ENCODE data around the gene ARL5C. TPM values are rescaled to one million over a fixed set of nuclear protein-coding genes. Genes with fewer than 3 reads are reported as not detected.

Gene ARL5C
- total and polyA plus RNA-seq, 2 experiments from 2014 or later, result not detected

GRCh38 chr17:39187152-39187830 lies 21.3 kb upstream of the ARL5C start:
- no peak overlapping the region for H3K27ac ChIP-seq
- TF ChIP-seq CTCF (IDR thresholded peaks at IDR 0.05; ENCODE audit: poor library complexity) (no peak), EZH2phosphoT487 (IDR thresholded peaks at IDR 0.05; ENCODE audit: low read depth, severe bottlenecking, unreplicated experiment) (no peak), EZH2 (IDR thresholded peaks at IDR 0.05; ENCODE audit: borderline replicate concordance) (no peak)
- H3K4me3 ChIP-seq, result no peak overlapping the region
- no peaks in the 10 kb centered on the region for H3K79me2 ChIP-seq
- no peaks in the 10 kb centered on the region for H3K9me2 ChIP-seq (replicated peaks; ENCODE audit: insufficient read depth)
- no peaks in the 10 kb centered on the region for H3K27me3 ChIP-seq
- DNase-seq (ENCODE audit: low spot score), result no peak
- H3K4me2 ChIP-seq, result no peak overlapping the region
- no peak overlapping the region for H2AFZ ChIP-seq
- H3K36me3 ChIP-seq (replicated peaks; ENCODE audit: insufficient read depth, low read depth), result no peaks in the 10 kb centered on the region
- WGBS (ENCODE audit: low lambda C conversion rate, missing lambda C conversion rate), result 94% methylated on average over 9 of the region's 9 CpGs
- no peaks in the 10 kb centered on the region for H4K20me1 ChIP-seq (ENCODE audit: insufficient read depth, poor library complexity, severe bottlenecking)
- no peaks in the 10 kb centered on the region for H3K4me1 ChIP-seq (ENCODE audit: insufficient read depth)
- H3K9me3 ChIP-seq (ENCODE audit: low read depth), result no peaks in the 10 kb centered on the region

- WGBS (ENCODE audit: low lambda C conversion rate, missing lambda C conversion rate), result 88% methylated on average over 14 of the region's 15 CpGs
- Histone ChIP-seq H2AFZ (no peak overlapping the region), H3K4me3 (no peak overlapping the region), H3K9me2 (replicated peaks; ENCODE audit: insufficient read depth) (no peaks in the 10 kb centered on the region), H3K4me2 (no peak overlapping the region), H4K20me1 (ENCODE audit: insufficient read depth, poor library complexity, severe bottlenecking) (no peaks in the 10 kb centered on the region), H3K79me2 (no peaks in the 10 kb centered on the region), H3K4me1 (ENCODE audit: insufficient read depth) (no peaks in the 10 kb centered on the region), H3K27me3 (no peaks in the 10 kb centered on the region), H3K9me3 (ENCODE audit: low read depth) (no peaks in the 10 kb centered on the region), H3K27ac (no peak overlapping the region), H3K36me3 (replicated peaks; ENCODE audit: insufficient read depth, low read depth) (no peaks in the 10 kb centered on the region)
- TF ChIP-seq EZH2phosphoT487 (IDR thresholded peaks at IDR 0.05; ENCODE audit: low read depth, severe bottlenecking, unreplicated experiment), result no peak
- no peak for TF ChIP-seq CTCF (IDR thresholded peaks at IDR 0.05; ENCODE audit: poor library complexity)
- no peak for TF ChIP-seq EZH2 (IDR thresholded peaks at IDR 0.05; ENCODE audit: borderline replicate concordance)
- DNase-seq (ENCODE audit: low spot score), result no peak
Measured at GRCh38 chr17:39186481-39187002, 20.6 kb upstream of the ARL5C start.

GRCh38 chr17:39183720-39184119 lies 17.8 kb upstream of the ARL5C start:
- Histone ChIP-seq H2AFZ (no peak overlapping the region), H3K9me2 (replicated peaks; ENCODE audit: insufficient read depth) (no peaks in the 10 kb centered on the region), H3K9me3 (ENCODE audit: low read depth) (no peaks in the 10 kb centered on the region), H4K20me1 (ENCODE audit: insufficient read depth, poor library complexity, severe bottlenecking) (no peaks in the 10 kb centered on the region), H3K36me3 (replicated peaks; ENCODE audit: insufficient read depth, low read depth) (no peaks in the 10 kb centered on the region), H3K4me2 (no peak overlapping the region), H3K4me1 (ENCODE audit: insufficient read depth) (no peaks in the 10 kb centered on the region), H3K4me3 (no peak overlapping the region), H3K79me2 (no peaks in the 10 kb centered on the region), H3K27ac (no peak overlapping the region), H3K27me3 (no peaks in the 10 kb centered on the region)
- WGBS (ENCODE audit: low lambda C conversion rate, missing lambda C conversion rate), result 95% methylated on average over 10 of the region's 10 CpGs
- TF ChIP-seq EZH2 (IDR thresholded peaks at IDR 0.05; ENCODE audit: borderline replicate concordance), result no peak
- no peak for TF ChIP-seq EZH2phosphoT487 (IDR thresholded peaks at IDR 0.05; ENCODE audit: low read depth, severe bottlenecking, unreplicated experiment)
- TF ChIP-seq CTCF (IDR thresholded peaks at IDR 0.05; ENCODE audit: poor library complexity), result no peak
- no peak for DNase-seq (ENCODE audit: low spot score)
